Measurements from ENCODE around the gene PEPD.

Gene PEPD

DNA sequence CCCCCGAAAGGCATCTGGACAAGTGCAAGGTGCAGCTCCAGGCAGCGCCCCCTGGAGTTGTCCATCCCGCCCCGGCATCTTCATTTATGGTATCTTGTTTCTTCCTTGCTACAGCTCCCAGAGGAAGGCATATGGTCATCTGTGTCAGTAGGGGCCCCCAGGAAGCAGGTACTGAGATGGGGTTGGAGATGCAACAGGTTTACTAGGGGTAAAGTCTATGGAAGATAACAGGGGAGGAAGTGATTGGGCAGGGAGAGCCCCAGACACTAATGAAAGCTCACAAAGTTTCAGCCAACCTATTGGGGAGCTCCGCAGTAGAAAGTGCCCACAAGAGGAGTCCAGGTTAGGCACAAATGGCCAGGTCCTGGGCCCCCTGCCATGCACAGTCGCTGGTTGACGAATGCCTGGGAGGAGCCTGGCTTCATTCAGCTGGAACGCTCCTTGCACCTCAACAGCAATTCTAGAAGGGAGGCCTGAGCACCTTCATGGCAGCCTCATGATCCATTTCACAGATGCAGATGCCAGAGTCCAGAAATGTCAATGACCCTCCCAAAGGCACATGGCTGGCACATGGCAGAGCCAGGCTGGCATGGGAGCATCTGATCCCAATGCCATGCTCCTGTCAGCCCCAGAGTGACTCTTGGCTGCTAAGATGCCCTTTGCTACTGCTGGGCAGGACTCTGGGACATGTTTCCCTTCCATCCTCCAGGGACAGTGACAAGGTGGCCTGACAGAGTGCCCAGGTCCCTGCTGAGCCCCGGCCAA is 23.8 kb upstream of the PEPD start:
- no peak for FAIRE-seq

- FAIRE-seq, result no peak
Measured at GRCh38 chr19:33535226-33535625, 13.6 kb upstream of the PEPD start.

DNA sequence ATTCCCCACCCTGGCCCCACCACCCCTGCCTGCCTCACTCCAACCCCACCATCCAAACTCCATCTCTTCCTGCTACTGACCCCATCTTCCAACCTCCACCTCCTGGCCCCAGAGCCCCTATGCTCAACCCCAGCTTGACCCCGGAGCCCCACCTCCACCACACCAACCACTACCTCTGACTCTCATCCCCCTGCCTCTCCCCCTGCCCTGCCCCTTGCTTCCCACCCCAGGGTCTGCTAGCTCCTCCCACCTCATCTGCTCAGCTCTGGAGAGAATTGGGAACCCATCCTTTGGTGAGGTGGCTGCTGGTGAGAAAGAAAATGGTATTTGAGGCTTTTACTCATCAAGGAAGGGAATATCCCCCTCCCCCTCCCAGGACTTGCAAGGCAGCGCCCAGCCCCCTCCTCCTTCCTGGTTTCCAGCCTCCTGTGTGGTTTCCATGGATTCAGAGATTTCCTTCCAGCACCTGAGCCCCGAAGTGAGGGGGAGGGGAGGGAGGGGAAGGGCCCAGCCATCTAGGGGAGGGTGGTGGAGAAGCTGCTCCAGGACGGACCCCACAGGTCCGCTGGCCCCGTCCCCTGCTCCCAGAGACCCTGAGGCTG is 11.4 kb upstream of the PEPD start:
- no peak for FAIRE-seq

- no peak for FAIRE-seq
Measured at GRCh38 chr19:33530842-33531241, 9.3 kb upstream of the PEPD start.

DNA sequence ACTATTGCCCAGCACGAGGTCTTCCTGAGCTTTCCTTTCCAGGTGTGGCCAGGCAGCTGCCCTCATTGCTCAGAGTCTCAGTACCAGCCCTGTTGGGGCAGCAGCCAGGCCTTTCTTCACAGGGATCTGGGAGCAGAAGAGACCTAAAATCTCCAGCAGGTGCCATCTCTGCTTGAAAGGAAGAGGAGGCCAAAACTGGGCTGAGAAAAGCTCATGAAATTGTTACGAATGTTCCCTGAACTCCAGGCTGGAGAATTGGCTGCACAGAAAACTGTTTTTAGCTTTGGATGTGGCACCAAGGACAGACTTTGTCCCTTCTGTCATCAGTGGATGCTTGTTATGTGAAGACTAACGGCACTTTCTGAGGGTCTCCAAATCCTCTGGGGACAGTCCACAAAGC is 8.7 kb upstream of the PEPD start:
- no peak for FAIRE-seq

- FAIRE-seq, result no peak
Measured at GRCh38 chr19:33529094-33529676, 7.6 kb upstream of the PEPD start.

GRCh38 chr19:33528404-33528803 is 6.8 kb upstream of the PEPD start:
- no peak for FAIRE-seq

- no peak for FAIRE-seq
Measured at GRCh38 chr19:33527125-33527524, 5.5 kb upstream of the PEPD start.

DNA sequence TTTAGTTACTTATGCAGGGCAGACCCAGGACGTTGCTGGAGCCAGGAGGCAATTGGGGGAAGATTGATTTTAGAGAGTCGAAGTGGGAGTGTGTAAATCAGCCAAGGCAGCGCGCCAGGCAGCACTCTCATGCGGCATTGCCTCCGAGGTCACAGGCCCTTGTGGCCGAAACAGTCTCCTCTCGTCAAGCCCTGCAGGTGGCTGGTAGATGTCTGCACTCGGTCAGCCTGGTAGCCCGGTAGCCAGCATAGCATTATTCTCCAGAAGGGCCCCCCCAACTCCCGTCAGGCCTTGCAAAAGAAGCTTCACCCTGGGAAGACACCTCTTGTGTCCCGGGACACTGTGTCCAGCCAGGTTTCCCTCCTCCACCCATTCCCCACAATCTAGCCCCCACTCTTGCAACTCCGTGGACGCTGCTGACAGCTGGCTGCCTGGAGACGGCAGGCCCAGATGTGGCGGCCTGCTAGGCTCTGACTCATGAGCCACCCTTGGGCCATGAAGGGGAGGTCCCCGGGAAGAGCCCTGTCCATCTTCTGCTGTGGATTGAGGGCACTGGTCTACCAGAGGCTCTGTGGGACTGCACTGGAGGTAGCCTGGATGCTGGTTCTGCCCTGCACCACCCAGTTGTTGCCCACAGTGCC is 2.6 kb upstream of the PEPD start:
- no peak for FAIRE-seq

GRCh38 chr19:33523167-33523566 is 1.6 kb upstream of the PEPD start:
- FAIRE-seq, result no peak

DNA sequence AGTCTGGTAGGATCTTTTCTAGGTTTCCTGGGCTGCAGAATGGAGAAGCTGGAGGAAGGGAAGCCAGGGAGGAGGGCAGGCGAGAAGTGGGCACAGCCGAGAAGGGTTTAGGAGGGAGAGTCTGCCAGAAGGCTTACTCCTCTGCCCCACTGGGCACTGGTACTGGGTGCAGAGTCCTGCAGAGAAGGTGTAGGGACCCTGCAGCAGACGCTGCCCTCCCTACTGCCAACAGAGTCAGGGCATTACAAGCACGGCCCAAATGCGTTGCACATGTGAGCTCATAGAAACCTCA is 726 bp upstream of the PEPD start:
- FAIRE-seq, result no peak

DNA sequence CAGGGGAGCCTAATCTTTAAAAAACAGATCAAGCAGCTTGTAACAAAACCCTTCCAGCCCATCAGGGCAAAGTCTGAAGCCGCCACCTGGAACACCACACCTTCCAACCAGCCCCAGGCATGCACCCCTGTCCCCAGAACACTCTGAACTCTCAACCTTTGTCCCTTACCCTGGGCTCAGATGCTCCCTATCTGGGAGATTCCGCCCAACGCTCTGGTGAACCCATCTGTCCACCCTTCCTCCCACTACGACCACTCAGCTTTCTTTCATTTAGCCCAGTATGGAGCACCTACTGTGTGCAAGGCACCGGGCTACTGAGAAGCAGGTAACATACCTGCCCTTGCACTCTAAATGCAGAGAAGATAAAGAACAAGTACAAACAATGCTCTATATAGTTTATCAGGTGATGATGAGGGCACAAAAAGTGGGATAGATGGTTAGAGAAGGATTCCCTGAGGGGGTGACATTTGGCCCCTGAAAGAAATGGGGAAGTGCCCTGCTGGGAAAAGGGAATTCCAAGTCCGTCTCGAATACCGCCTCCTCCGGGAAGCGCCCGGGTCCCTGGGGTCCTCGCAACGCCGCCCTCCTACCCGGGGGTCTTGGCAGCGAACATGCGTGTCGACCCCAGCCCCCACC is 629 bp downstream of the PEPD start:
- no peak for FAIRE-seq

GRCh38 chr19:33520048-33520643 is 1.4 kb downstream of the PEPD start:
- no peak for FAIRE-seq

- FAIRE-seq, result no peak
Measured at GRCh38 chr19:33519416-33519815, 2.2 kb downstream of the PEPD start.

- no peak for FAIRE-seq
Measured at GRCh38 chr19:33518541-33518940, 3.0 kb downstream of the PEPD start.

- no peak for FAIRE-seq
Measured at GRCh38 chr19:33517922-33518321, 3.7 kb downstream of the PEPD start.

GRCh38 chr19:33515921-33516320 is 5.7 kb downstream of the PEPD start:
- no peak for FAIRE-seq

DNA sequence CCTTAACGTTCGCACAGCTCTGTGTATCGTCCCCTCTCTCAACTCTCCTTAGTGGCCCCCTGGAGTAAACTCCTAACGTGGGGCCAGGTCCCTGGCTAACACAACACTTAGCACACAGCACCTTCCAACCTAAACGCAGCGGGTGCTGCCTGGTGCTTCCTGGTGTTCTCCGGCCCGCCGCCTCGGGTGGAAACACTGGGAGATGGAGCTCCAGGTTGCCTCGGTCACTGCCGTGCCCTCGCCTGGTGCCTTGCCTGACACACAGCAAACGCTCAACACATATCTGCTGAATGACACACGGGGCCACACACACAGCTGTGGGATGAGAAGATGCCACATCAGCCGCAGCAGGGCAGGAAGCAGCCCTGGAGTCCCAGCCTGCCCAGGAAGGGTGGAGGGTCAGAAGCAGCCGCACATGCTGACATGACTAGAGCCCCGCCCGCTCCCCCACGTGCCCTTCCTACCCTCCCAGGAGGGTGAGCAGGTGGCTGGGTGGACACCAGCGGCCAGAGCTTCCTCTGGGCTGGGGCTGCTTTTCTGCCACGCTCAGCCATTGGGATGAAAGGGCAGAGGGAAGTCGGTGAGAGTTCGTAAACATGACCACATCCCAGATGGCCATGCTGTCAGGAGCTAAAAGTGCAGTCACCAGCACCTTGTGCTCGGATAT is 6.6 kb downstream of the PEPD start:
- FAIRE-seq, result no peak

- FAIRE-seq, result no peak
Measured at GRCh38 chr19:33513424-33513823, 8.2 kb downstream of the PEPD start.

DNA sequence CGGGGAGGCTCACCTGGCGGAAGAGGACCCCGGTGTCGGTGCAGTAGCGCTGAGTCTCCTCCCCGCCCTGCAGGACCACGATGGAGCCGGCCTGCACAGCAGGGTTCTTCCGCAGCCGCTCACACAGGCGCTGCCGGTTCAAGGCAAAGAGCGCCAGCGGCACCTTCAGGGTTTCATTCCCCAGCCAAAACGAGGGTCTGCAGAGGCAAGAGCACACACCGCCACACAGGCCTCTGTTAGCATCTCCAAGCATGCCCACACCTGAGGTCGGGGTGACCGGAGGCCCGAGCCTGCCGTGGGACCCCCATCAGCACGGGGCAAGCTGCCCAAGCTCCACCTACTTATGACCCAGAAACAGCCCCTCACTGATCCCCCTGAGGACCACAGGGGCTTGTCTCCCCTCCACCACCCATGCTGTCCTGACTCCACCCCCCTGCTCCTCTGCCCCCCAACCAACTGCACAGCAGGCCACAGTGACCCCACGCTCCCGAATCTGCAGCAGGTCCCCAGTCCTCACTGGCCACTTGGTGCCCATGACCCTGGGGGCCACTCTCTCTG is 8.9 kb downstream of the PEPD start:
- no peak for FAIRE-seq

- no peak for FAIRE-seq
Measured at GRCh38 chr19:33512021-33512420, 9.6 kb downstream of the PEPD start.

GRCh38 chr19:33511346-33511745 is 10.2 kb downstream of the PEPD start:
- no peak for FAIRE-seq

Measured in A204.1 (cell line).